Hematopoietic multipotent progenitor cell treated with erythropoietin and hydrocortisone succinate and interleukin-3 and kit ligand, for 15 days (in vitro differentiated cells): ENCODE data around the gene TTC29.
"Not testable (repeated sequence)": the region's sequence is repeated elsewhere in the genome, so short reads cannot be mapped to it uniquely, and the experiment has no call there.

ENCODE experiments used
- DNase-seq: peaks from one replicate; pipeline ENCODE4 v3.0.0-alpha.2; 2015; ENCODE audit warnings: low spot score

The TTC29 gene

DNA sequence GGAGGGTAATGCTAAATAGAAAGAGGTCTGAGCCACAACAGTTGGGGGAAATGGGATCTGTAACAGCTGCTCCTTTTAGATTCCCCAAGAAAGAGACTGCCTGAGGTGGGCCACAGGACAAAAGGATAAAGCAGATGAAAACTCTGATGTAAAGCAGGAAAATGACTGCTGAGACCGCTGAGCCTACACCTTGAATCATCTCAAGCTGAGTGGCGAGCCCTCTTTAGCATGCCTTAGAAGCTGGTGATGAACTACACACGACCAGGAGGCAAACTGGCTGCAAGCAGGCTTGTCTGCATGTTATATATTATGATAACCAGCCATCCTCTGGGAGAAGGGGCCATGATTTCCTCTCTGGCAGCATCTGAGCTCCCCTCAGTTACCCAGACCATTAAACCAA is 88.4 kb downstream of the TTC29 start:
- no peak for DNase-seq

DNA sequence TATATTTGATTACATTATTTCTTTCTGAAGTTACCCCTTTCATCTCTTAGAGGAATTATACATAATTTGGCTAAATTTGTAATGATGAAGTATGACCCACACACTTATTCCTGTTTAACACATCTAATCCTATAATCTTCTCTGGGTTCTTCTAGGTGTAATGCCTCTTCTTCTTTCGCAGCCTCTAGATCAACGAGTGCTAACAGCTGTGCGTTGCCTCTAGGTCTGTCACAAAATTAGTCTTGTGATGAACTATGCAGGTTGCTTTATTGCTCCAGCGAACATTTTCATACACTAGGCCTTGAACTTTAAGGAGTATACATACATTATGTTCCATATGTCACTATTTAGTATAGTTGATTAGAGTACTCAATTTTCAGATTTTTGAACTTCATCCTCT is 89.9 kb downstream of the TTC29 start:
- no peak for DNase-seq

DNA sequence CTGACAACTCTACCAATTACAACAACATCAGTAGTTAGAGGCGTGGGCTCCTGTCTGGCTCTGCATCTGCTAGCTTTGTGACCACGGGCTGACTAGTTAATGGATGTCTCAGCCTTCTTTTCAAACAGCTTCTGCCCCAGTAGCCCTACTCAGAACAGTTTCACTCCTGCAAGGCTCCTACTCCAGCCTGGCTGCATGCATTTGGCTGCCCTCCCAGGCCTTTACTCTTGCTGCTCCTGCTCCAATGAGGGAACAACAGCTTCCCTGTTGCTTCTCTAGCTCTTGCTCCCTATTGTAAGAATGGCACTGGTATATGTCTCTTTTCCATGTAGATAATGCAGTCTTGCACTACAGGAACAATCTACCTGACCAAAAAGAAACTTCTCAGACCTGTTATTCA is 93.3 kb downstream of the TTC29 start:
- DNase-seq, result no peak

DNA sequence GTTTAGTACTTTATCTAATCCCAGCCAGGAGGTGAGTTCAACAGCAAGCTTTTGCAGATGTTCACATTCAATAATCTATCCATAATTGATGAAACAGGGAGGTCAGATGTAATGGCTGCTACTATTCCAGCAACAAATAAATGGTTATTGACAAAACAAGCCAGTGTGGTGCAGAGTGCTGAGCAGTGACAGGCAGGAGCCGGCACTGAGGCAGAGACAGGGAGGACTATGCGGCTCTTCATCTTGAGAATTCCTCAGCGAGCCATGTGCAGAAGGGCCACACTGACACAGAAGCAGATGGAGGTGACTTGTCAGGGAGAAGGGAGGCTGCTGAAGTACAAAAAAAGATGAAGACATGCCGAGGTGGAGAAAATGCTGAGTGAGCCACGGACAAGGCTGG is 98.3 kb downstream of the TTC29 start:
- no peak for DNase-seq

DNA sequence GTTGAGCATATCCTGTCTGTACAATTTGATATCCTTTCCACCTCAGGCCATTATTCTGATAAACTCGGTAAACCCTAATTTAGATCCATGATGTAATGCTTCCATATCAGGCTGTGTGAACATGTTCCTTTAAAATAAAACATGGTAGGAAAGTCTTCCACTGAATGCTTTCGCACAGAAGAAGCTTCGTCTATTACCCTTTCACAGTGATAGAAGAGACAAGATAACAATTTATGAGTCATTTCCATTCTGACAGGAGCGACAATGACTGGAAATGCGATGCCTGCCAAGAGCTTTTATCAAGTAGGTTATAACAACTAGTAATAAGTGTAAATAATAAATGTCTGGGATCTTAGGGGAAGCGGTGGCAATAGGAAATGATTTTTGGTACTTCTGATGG is 98.8 kb downstream of the TTC29 start:
- no peak for DNase-seq

DNA sequence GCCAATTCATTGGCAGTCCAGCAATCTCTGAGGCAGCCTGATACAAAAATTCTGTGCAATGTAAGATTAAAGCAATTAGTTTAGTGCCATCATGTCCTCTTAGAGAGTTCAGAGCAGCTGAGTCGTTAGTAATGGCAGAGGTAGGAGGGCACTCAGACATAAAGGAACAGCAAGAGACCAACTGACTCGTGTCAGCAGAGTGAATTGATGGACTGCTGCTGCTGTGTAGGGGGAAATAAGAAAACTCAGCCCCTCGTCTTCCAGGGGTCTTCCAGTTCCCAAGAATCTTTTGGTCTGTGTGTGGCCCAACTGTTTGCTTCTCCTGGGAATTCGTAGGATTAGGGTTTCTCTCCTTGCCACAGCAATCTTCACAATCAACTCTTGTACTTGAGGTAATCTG is 100.9 kb downstream of the TTC29 start:
- DNase-seq, result no peak

DNA sequence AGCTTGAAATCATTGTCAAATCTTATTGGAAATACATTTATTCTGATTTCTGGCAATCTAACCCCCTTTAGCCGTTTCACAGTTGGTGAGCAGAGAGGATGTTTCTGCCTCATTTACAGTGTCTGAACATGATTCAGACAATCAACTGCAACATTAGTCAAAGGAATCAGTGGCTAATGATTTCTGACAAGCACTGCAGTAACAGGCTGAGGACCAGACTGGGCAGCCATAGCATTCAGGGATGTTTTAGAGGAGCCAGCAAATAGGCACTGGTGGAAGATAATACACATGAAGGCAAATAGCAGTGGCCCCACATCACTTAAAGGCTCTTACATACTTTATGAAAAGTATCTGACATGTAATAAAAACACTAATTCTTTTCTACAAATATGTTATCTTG is 102.8 kb downstream of the TTC29 start:
- no peak for DNase-seq

DNA sequence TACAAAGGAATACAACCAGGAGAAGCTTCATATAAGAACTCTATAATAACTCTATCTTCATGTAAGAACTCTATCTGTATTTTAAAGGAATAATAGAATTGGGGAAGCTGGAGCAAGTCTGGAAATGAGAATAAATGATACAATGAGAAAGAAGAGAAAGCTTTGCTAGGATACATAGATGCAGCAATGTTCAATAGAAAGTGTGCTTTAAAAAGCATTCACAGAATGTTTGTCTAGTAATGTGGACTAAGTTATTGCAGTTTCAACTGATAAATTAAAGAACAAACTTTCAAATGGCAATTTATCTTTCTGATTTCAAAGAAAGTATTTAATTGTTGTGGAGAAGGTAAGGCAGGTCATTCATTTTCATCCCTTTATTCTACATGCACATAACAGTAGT is 104.9 kb downstream of the TTC29 start:
- no peak for DNase-seq

DNA sequence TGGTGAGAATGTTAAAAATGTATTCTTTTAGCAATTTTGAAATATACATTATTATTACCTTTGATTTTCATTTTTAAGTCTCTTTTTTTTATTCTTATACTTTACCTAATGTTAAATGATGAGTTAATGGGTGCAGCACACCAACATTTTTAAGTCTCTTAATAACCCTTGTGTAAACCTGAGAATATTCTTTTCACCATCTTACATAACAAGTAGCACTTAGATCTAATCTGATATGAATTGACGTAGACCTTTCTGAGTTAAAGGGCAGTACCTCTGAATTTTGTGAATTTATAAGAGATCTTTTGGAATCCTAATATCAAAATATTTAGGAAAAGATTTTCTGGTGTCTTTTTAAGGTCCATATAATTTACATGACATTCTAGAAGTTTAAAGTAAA is 110.6 kb downstream of the TTC29 start:
- DNase-seq, result no peak

DNA sequence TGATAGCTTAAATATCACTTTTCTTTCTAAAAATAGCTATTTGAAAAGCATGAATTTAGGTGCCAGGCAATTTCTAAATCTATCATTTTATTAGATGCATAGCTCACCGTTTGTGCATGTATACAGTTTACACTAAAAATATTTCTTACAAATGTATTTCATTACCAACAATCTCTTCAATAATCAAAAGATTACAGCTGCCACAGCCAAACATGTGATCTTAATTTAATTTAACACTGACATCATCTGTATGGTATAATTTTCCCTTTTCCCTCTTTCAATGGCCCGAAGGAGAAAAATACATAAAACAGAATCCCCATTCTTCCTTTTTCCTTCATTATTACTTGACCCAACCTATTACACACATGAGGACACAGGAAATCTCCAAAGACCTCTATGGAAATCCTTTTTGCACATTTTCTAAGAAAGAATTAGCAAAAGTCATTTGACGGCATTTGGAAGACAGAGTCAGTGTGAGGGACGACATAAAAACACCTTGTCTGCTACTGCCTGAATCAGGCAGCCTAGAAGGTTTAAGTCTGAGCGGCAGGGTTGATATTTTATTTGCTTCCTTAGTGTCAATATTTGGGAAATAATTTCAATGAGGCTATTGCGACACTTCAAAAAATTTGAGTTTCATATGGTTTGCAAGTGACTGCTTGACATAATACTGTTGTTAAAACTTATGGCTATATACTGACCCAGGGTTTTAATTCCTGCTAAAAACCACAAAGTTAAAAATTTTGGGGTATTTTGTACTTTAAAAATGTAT is 111.2 kb downstream of the TTC29 start:
- DNase-seq, result no peak

DNA sequence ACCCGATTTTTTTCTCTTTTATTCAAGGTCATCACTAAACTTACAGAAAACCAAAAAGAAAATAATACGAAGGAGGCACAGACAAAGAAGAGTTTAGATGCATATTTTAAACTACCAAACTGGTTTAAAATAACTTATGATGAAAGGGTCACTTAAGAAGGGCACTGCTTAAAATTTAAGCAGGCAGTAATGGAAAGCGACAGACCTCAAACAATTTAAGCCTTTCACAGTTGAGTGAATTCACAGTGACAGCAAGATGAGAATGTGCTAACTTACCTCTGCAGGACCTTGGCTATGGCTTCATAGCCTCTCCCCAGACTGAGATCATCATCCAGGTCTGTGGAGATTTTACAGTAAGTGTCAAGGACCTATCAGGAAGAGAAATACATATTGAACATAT is 112.1 kb downstream of the TTC29 start:
- no peak for DNase-seq

DNA sequence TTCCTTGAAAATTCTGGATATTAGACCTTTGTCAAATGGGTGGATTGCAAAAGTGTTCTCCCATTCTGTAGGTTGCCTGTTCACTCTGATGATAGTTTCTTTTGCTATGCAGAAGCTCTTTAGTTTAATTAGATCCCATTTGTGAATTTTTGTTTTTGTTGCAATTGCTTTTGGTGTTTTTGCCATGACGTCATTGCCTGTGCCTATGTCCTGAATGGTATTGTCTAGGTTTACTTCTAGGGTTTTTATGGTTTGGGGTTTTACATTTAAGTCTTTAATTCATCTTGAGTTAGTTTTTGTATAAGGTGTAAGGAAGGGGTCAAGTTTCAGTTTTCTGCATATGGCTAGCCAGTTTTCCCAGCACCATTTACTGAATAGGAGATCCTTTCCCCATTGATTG is 122.7 kb downstream of the TTC29 start:
- not testable (repeated sequence) for DNase-seq

DNA sequence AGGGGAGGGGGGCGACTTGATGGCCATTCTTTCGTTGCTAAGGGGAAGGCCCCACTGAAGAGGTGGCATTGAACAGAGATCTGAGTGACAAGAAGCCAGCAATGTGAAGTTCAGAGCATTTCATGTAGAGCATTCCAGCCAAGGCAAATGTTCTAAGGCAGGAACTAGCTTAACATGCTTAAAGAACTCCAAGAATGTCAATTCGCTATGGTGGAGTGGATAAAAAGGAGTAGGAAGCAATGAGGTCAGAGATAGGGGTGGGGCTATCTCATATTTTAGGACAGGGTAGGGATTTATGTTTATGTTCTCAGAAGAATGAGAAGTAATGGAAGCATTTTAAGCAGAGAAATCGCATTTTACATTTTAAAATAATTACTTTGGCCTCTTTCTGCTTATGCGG is 130.9 kb downstream of the TTC29 start:
- DNase-seq, result no peak

DNA sequence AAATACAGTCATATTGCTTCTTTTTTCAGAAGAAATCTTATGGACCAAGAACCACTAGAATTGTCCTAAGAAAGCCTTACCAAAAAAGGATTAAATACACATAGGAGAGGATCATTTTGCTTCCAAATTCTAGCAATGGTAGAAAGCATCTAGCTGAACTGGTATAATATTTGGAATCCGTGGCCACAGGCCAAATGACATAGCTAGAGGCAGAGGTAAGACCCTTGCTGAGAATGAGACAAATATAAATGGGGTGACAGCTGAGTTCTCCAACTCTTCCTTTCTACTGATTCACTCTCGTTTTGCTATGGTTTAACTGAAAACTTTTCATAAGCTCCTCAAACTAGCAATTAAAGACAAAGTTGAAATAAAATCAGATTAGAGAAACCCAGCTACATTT is 150.0 kb downstream of the TTC29 start:
- no peak for DNase-seq

DNA sequence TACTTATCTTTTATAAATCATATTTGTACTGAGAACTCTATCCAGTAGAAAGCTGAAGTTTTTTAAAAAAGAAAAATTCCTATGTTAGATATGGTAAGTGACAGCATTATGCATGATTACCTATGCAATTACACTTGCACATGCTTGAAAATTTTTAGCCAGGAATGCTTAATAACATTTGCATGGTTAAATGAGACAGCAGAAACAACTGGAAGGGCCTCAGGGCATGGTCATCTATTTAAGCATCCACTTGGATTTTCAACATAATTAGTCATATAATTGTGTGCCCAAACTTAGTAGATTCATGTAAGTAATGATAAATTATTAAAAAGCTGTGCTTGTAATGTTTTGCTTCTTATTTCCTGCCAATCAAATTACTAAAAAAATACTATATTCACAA is 151.9 kb downstream of the TTC29 start:
- no peak for DNase-seq

DNA sequence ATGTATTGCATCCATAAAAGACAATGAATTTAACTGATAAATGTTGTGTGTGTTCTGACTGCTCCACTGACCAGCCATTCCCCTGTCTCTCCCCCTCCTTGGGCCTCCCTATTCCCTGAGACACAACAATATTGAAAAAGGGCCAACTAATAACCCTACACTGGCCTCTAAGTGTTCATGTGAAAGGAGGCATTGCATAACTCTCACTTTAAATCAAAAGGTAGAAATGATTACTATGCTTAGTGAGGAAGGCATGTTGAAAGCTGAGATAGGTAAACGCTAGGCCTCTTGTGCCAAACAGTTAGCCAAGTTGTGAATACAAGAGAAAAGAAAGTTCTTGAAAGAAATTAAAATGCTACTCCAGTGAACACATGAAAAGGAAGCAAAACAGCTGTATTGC is 154.2 kb downstream of the TTC29 start:
- no peak for DNase-seq

DNA sequence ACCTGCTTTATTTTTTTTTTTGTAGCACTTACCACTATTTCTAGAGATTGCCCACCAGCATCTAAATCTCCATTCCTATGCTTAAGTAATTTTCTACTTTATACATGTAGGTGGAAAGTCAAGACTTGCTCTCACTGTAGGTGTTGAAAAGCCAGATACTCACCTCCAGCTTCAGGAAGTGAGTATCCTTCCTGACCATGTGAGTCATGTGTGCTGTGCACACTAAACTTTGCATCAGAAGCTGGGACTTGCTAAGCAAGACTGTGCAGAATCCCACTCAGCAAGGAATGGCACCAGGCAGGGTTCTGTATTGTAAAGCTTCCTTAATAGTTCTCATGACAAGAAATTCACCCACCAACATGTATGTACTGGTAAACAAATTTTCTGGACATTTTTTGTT is 155.1 kb downstream of the TTC29 start:
- DNase-seq, result no peak

DNA sequence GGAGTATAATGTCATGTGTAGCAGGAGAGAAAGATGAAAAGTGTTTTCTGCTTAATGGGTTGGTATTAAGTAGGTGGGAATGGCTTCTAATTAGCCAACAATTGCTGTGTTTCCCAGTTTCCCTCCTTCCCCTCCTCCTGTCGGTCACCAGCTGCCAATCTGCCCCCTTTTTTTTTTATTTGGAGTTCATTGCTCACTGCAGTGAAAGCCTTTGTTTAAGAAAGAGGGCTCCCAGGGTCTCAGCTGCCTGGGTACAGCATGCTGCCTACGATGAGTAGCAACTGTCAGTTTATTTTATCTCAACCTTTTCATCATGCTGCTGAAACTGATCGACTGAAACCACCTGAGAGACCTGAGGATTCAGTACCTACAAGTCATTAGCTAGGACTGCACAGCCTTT is 157.9 kb downstream of the TTC29 start:
- no peak for DNase-seq

DNA sequence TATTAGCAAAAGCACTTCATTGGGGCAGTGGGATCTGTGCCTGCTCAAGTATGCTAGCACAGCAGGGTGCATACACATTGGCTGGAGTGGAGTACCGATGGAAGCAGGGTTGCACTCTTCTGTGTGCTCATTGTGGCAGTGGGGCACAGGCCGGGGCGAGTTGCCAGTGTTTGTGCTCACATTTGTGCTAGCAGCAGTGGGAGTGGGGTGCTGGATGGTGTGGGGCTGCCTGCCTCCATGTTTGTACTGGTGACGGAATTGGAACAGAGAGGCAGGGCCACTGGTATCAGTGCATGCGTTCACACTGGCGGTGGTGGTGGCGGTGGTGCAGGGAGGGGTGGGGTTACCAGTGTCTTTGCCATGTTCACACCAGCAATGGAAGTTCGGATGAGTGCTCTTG is 169.0 kb downstream of the TTC29 start:
- DNase-seq, result no peak

DNA sequence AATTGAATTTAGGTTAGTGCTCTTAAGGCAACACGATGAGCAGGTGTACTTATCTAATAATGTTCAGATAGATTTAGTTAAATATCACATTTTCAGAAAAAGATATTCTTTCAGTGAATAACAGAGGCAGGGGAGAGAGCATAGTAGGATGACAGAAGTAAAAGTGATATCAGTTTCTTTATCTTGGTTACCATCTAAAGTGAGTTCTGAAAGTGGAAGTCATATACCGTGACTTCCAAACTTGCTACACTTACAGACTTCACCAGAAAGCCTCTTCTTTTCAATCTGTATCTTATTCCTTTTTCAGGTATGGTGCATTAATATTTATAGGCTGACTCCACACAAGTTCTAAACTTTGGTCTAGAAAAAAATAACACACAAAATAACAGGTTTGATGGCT is 182.1 kb downstream of the TTC29 start:
- DNase-seq, result no peak

DNA sequence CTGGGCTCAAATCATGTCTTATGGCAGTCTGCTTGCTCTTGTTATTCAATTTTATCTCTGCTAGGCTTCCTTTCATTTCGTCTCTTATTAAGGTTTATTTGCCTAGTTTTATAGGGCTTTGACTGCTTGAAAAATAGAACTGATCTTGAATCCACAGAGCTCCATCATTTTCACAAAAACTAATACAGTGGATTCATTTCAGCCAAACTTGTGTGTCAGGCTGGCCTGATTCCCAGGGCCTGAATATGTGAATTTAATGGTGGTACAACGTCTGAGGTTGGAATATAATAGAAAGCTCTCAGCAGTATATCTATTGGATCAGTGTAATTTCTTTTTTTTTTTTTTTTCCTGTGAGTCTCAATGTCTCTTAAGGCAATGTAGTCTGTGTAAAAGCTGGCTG is 183.6 kb downstream of the TTC29 start:
- DNase-seq, result no peak

DNA sequence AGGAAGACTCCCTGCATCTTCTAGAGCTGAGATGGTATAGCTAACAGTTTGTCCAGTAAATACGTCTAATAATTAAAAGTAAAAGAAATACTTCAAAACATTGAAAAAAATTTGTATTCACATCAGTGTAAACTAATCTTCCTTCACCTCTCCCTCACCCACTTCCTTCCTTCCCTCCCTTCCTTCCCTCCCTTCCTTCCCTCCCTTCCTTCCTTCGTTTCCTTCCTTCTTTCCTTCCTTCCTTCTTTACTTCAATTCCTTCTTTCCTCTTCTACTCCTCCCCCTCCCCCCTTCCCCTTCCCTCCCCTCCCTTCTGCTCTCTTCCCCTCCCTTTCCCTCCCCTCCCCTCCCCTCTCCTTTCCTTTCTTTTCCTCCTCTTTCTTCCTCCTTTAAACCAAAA is 203.2 kb downstream of the TTC29 start:
- no peak for DNase-seq

DNA sequence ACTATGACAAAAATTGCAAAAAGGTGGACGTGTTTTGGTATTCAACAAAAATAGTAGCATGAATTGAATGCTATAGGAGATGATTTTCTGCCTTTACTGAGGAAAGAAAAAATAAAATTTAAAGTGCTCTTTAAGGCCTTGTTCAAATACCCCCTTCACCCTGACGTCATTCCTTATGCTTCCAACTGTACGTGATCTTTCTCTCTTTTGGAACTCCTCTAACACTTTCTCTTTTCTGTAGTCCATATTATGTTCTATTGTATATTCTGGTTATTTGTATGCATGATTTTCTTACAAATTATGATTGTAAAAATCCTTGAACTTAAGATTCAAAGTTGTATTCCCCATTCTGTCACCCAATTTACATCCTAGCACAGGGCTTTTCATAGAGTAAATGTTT is 206.5 kb downstream of the TTC29 start:
- DNase-seq, result no peak

DNA sequence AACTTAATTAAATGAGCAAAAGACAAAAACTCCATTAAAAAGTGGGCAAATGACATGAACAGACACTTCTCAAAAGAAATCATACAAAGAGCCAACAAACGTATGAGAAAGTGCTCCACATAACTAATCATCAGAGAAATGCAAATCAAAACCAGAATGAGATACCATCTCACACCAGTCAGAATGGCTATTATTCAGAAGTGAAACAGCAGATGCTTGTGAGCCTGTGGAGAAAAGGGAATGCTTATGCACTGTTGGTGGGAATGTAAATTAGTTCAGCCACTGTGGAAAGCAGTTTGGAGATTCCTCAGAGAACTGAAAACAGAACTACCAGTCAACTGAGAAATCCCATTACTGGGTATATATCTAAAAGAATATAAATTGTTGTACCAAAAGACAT is 222.1 kb downstream of the TTC29 start:
- not testable (repeated sequence) for DNase-seq

DNA sequence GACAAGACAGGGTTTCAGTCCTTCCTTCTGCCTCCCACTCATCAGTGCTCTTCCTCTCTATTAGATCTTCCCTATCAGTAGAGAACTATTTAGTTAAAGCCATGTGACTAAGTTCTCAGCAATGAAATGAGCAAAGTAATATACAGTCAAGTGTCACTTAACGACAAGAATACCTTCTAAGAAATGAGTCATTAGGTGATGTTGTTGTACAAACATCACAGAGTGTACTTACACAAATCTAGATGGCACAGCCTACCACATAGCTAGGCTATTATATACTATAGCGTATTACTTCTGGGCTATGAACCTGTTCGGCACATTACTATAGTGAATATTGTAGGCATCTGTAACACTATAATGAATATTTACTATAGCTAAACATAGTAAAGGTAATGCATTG is 235.7 kb downstream of the TTC29 start:
- no peak for DNase-seq
